ENCODE measurements around the gene DDX60.
"Not testable (repeated sequence)": the region's sequence is repeated elsewhere in the genome, so short reads cannot be mapped to it uniquely, and the experiment has no call there.

Gene DDX60

GRCh38 chr4:168269896-168270295 lies 48.7 kb downstream of the DDX60 start:
- DNase-seq: no peak
- H3K27me3 Mint-ChIP-seq: no peaks in the 10 kb centered on the region
- ATAC-seq (replicated peaks): no peak
- H3K9me3 Mint-ChIP-seq: no peaks in the 10 kb centered on the region
- H3K36me3 Mint-ChIP-seq: peaks cover 24 to 39% of the 10 kb centered on the region in 2 donors
- no peak overlapping the region for H3K27ac Mint-ChIP-seq
- no peaks in the 10 kb centered on the region for H3K4me1 Mint-ChIP-seq
- no peak overlapping the region for H3K4me3 Mint-ChIP-seq

- Mint-ChIP-seq H3K4me3 (no peak overlapping the region), H3K27me3 (no peaks in the 10 kb centered on the region), H3K36me3 (peaks cover 18 to 35% of the 10 kb centered on the region in 2 donors), H3K4me1 (no peaks in the 10 kb centered on the region), H3K27ac (no peak overlapping the region), H3K9me3 (no peaks in the 10 kb centered on the region)
- no peak for ATAC-seq (replicated peaks)
- no peak for DNase-seq
Measured at GRCh38 chr4:168265327-168265726, 53.2 kb downstream of the DDX60 start.

DNA sequence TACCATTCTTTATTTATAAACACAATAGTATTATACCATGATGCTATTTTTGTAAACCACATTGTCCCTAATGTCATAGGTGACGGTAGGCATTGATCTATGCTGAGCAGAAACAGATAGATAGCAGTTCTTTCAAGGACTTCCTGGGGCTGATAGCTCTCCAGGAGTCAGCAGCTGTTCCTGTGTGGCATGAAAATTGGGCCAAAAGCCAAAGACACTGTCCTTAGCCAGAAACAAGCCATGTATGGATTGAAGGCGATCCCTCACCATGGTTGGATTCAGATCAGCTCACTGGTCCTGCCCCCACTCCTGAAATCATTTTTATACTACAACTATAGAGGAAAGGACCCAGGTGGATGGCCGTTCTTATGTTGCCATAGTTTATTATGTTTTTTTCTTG lies 53.6 kb downstream of the DDX60 start:
- Mint-ChIP-seq H3K27me3 (no peaks in the 10 kb centered on the region), H3K4me3 (no peak overlapping the region), H3K4me1 (no peaks in the 10 kb centered on the region), H3K36me3 (peaks cover 18 to 36% of the 10 kb centered on the region in 2 donors), H3K9me3 (no peaks in the 10 kb centered on the region), H3K27ac (no peak overlapping the region)
- DNase-seq (no peak), ATAC-seq (replicated peaks) (no peak)

DNA sequence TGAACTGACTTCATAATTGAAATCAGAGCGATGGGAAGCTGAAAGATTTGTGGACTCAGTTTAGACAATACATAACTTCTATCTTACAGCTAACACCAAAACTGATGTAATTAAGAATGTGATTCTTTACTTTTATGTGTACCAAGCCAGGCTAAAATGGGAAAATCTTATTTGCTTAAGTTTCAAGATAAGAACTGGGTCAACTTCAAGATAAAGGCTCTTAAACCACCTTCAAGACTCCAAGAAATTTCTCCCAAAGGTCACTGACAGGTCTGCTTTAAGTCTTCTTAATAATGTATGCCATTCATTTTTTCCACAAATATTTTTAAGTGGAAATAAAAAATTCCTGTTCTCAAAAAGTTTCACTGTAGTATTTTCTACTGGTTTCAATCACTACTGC lies 55.5 kb downstream of the DDX60 start:
- no peak overlapping the region for H3K4me3 Mint-ChIP-seq
- H3K4me1 Mint-ChIP-seq: no peaks in the 10 kb centered on the region
- no peaks in the 10 kb centered on the region for H3K9me3 Mint-ChIP-seq
- H3K27ac Mint-ChIP-seq: no peak overlapping the region
- DNase-seq (no peak), ATAC-seq (replicated peaks) (no peak)
- no peaks in the 10 kb centered on the region for H3K27me3 Mint-ChIP-seq
- peaks cover 11 to 30% of the 10 kb centered on the region in 2 donors for H3K36me3 Mint-ChIP-seq

GRCh38 chr4:168259096-168259495 lies 59.5 kb downstream of the DDX60 start:
- ATAC-seq (replicated peaks) (no peak), DNase-seq (no peak)
- no peaks in the 10 kb centered on the region for H3K27me3 Mint-ChIP-seq
- H3K4me1 Mint-ChIP-seq: peaks cover 0 to 5% of the 10 kb centered on the region in 2 donors
- no peak overlapping the region for H3K27ac Mint-ChIP-seq
- peaks cover 17 to 33% of the 10 kb centered on the region in 2 donors for H3K36me3 Mint-ChIP-seq
- H3K9me3 Mint-ChIP-seq: no peaks in the 10 kb centered on the region
- no peak overlapping the region for H3K4me3 Mint-ChIP-seq

DNA sequence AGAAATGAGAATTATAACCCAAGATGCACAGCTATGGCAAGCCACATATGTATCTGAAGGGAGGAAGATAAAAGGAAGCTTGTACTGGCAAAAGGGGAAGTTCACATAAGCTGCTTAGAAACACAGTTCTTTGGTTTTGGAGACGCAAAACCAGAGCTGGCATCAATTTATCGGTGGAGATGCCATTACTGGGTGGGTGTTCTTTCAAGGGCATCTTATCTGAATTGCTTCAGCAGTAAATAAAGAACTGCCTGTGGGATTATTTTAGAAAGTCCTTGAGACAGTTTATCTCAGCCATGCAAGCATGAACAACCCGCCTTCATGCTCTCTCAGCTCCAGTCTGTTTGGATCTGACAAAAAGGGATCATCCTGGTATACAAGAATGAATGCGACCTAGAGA lies 60.8 kb downstream of the DDX60 start:
- DNase-seq: no peak
- ATAC-seq (replicated peaks): peak in 1 of 2 donors; percentile 33
- Mint-ChIP-seq H3K27me3 (no peaks in the 10 kb centered on the region), H3K36me3 (peaks cover 28 to 43% of the 10 kb centered on the region in 2 donors), H3K9me3 (no peaks in the 10 kb centered on the region), H3K4me1 (peaks cover 0 to 5% of the 10 kb centered on the region in 2 donors), H3K27ac (no peak overlapping the region), H3K4me3 (no peak overlapping the region)

DNA sequence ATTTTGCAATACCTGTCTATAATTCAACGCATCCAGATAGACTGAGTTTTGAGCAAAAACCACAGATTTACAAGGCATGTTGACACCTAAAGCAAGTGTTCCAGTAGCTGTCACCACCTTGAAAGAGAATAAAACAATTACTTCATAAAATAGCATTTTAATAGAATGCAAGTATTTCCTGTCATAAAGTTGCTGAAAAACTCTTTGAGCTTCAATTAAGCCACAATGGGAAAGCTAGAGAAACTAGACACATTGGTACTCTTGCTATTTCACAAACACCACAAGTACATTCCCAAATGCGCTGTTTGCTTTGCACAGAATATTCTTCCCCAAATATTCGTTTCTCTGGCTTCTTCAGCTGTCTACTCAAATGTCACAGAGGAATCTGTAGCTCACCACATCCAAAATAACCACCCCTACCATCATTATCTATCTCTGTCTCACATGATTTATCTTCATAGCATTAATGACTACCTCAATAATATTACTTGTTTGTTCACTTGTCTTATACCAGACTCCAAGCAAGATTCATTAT lies 70.3 kb downstream of the DDX60 start:
- Mint-ChIP-seq H3K9me3 (peaks cover 3 to 5% of the 10 kb centered on the region in 2 donors), H3K4me1 (no peaks in the 10 kb centered on the region), H3K4me3 (no peak overlapping the region), H3K36me3 (peaks cover 38 to 53% of the 10 kb centered on the region in 2 donors), H3K27ac (no peak overlapping the region), H3K27me3 (no peaks in the 10 kb centered on the region)
- no peak for ATAC-seq (replicated peaks)
- no peak for DNase-seq

- H3K9me3 Mint-ChIP-seq: peaks cover 9% of the 10 kb centered on the region in 2 donors
- DNase-seq: no peak
Measured at GRCh38 chr4:168247603-168248002, 70.9 kb downstream of the DDX60 start.

GRCh38 chr4:168241953-168242352 lies 76.6 kb downstream of the DDX60 start:
- ATAC-seq (replicated peaks) (no peak), DNase-seq (no peak)
- H3K27ac Mint-ChIP-seq: no peak overlapping the region
- no peaks in the 10 kb centered on the region for H3K27me3 Mint-ChIP-seq
- peaks cover 0 to 2% of the 10 kb centered on the region in 2 donors for H3K4me1 Mint-ChIP-seq
- H3K36me3 Mint-ChIP-seq: peaks cover 51 to 59% of the 10 kb centered on the region in 2 donors
- H3K9me3 Mint-ChIP-seq: peaks cover 16 to 20% of the 10 kb centered on the region in 2 donors
- H3K4me3 Mint-ChIP-seq: no peak overlapping the region

More at GRCh38 chr4:168247603-168248002, 70.9 kb downstream of the DDX60 start:
- no peak for ATAC-seq (replicated peaks)
- peaks cover 39 to 55% of the 10 kb centered on the region in 2 donors for H3K36me3 Mint-ChIP-seq
- no peak overlapping the region for H3K4me3 Mint-ChIP-seq
- no peaks in the 10 kb centered on the region for H3K27me3 Mint-ChIP-seq
- H3K27ac Mint-ChIP-seq: no peak overlapping the region
- no peaks in the 10 kb centered on the region for H3K4me1 Mint-ChIP-seq

GRCh38 chr4:168240821-168241220 lies 77.7 kb downstream of the DDX60 start:
- H3K4me3 Mint-ChIP-seq: no peak overlapping the region
- H3K4me1 Mint-ChIP-seq: peaks cover 0 to 2% of the 10 kb centered on the region in 2 donors
- ATAC-seq (replicated peaks): no peak
- H3K27ac Mint-ChIP-seq: no peak overlapping the region
- H3K9me3 Mint-ChIP-seq: peaks cover 16 to 20% of the 10 kb centered on the region in 2 donors
- peaks cover 47 to 56% of the 10 kb centered on the region in 2 donors for H3K36me3 Mint-ChIP-seq
- H3K27me3 Mint-ChIP-seq: no peaks in the 10 kb centered on the region
- DNase-seq: no peak

DNA sequence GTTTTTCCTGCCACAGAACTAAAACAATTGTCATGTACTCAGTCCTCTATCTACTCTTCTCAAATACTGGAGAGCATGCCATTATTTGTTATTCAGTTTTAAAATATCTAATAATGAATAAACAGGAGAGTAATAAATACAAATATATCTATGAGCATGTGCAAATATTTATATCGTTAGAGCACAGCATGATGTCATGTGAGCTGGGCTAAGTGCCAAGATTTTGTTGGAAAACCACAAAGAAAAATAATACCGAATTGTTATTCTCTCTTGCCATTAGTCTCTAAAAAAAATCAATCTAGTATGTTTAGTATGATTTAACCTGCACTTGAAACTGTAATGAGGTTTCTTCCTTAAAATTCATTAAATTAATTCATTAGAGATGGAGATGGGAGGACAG lies 97.3 kb downstream of the DDX60 start:
- peaks cover 27 to 43% of the 10 kb centered on the region in 2 donors for H3K36me3 Mint-ChIP-seq
- no peaks in the 10 kb centered on the region for H3K4me1 Mint-ChIP-seq
- peaks cover 0 to 2% of the 10 kb centered on the region in 2 donors for H3K9me3 Mint-ChIP-seq
- no peak for ATAC-seq (replicated peaks)
- H3K4me3 Mint-ChIP-seq: no peak overlapping the region
- DNase-seq: no peak
- H3K27me3 Mint-ChIP-seq: no peaks in the 10 kb centered on the region
- no peak overlapping the region for H3K27ac Mint-ChIP-seq

DNA sequence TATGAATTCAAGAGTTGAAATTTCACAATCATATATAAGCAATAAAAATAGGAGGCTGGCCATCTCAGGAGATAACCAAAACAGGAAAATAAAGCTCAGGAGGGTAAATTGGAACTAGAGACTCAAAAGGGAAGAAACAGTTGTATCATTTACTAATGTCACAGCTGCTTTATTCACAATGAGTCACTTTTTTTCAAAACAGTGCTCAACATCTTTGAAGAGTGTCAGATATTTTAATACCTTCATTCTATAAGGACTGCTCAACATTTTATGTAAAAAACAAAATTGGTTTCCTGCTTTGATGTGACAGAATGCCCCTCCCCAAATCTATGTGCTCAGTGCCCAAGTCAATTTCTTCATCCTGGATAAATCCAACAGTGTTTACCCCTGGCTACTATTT lies 97.7 kb downstream of the DDX60 start:
- Mint-ChIP-seq H3K9me3 (peaks cover 0 to 2% of the 10 kb centered on the region in 2 donors), H3K27ac (no peak overlapping the region), H3K36me3 (peaks cover 27 to 43% of the 10 kb centered on the region in 2 donors), H3K4me1 (no peaks in the 10 kb centered on the region), H3K4me3 (no peak overlapping the region), H3K27me3 (no peaks in the 10 kb centered on the region)
- no peak for DNase-seq
- no peak for ATAC-seq (replicated peaks)

GRCh38 chr4:168218645-168219044 lies 99.9 kb downstream of the DDX60 start:
- ATAC-seq (replicated peaks) (no peak), DNase-seq (no peak)
- H3K27ac Mint-ChIP-seq: no peak overlapping the region
- no peak overlapping the region for H3K4me3 Mint-ChIP-seq
- H3K9me3 Mint-ChIP-seq: peaks cover 0 to 9% of the 10 kb centered on the region in 2 donors
- H3K4me1 Mint-ChIP-seq: no peaks in the 10 kb centered on the region
- H3K36me3 Mint-ChIP-seq: peaks cover 44 to 62% of the 10 kb centered on the region in 2 donors
- H3K27me3 Mint-ChIP-seq: no peaks in the 10 kb centered on the region

DNA sequence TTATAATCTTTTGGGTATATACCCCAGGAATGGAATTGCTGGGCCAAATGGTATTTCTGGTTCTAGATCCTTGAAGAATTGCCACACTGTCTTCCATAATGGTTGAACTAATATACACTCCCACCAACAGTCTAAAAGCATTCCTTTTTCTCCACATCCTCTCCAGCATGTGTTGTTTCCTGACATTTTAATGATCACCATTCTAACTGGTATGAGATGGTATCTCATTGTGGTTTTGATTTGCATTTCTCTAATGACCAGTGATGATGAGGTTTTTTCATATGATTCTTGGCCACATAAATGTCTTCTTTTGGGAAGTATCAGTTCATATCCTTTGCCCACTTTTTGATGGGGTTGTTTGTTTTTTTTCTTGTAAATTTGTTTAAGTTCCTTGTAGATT lies 105.0 kb downstream of the DDX60 start:
- H3K27me3 Mint-ChIP-seq; DNase-seq; ATAC-seq (replicated peaks); H3K4me3 Mint-ChIP-seq; H3K27ac Mint-ChIP-seq; H3K4me1 Mint-ChIP-seq: not testable (repeated sequence)
- peaks cover 31 to 51% of the 10 kb centered on the region in 2 donors for H3K36me3 Mint-ChIP-seq
- H3K9me3 Mint-ChIP-seq: peaks cover 5 to 14% of the 10 kb centered on the region in 2 donors

GRCh38 chr4:168212656-168213055 lies 105.9 kb downstream of the DDX60 start:
- ATAC-seq (replicated peaks): no peak
- DNase-seq: no peak
- H3K4me1 Mint-ChIP-seq: peaks cover 0 to 3% of the 10 kb centered on the region in 2 donors
- peaks cover 25 to 45% of the 10 kb centered on the region in 2 donors for H3K36me3 Mint-ChIP-seq
- H3K9me3 Mint-ChIP-seq: peaks cover 5 to 12% of the 10 kb centered on the region in 2 donors
- no peak overlapping the region for H3K27ac Mint-ChIP-seq
- H3K4me3 Mint-ChIP-seq: no peak overlapping the region
- H3K27me3 Mint-ChIP-seq: no peaks in the 10 kb centered on the region

All from stimulated activated naive B cell treated with anti-CD40 and anti-IgM and Interleukin-4, amounts not matched to agents 10 μg/mL and 1 μg/mL and 100 μg/mL, for 72 hours (primary cell).